Measurements from ENCODE around the gene CLDN22. TPM values are rescaled to one million over a fixed set of nuclear protein-coding genes. Genes with fewer than 3 reads are reported as not detected.

Gene CLDN22
- total RNA-seq, 1 experiment from 2014 or later: not detected

- no peaks in the 10 kb centered on the region for H3K4me1 ChIP-seq (ENCODE audit: insufficient read depth, low read length, poor library complexity, severe bottlenecking)
- peaks cover 62% of the 10 kb centered on the region for H3K36me3 ChIP-seq (ENCODE audit: insufficient read depth, low read length, poor library complexity, severe bottlenecking)
- no peak for DNase-seq (ENCODE audit: low spot score)
- intact Hi-C loops (cut with micrococcal nuclease; ENCODE audit: unreplicated experiment): no loop called here
- no peaks in the 10 kb centered on the region for H3K27me3 ChIP-seq (replicated peaks; ENCODE audit: insufficient read depth, low read depth, low read length, poor library complexity)
- no peak overlapping the region for H3K4me3 ChIP-seq (ENCODE audit: low read depth, low read length, poor library complexity, severe bottlenecking)
- no peaks in the 10 kb centered on the region for H3K9me3 ChIP-seq (ENCODE audit: low read depth, low read length, poor library complexity, severe bottlenecking)
- ChIA-PET CTCF (no interaction called here), POLR2A (ENCODE audit: low non-redundant PET) (no interaction called here)
- H3K27ac ChIP-seq (ENCODE audit: low read depth, low read length, poor library complexity, severe bottlenecking): no peak overlapping the region
- BruUV-seq (replicated peaks): no TSS peak
- TF ChIP-seq EZH2 (IDR thresholded peaks at IDR 0.05; ENCODE audit: borderline replicate concordance, low read depth, low read length, poor library complexity, severe bottlenecking): no peak
- TF ChIP-seq, protein P1, sequence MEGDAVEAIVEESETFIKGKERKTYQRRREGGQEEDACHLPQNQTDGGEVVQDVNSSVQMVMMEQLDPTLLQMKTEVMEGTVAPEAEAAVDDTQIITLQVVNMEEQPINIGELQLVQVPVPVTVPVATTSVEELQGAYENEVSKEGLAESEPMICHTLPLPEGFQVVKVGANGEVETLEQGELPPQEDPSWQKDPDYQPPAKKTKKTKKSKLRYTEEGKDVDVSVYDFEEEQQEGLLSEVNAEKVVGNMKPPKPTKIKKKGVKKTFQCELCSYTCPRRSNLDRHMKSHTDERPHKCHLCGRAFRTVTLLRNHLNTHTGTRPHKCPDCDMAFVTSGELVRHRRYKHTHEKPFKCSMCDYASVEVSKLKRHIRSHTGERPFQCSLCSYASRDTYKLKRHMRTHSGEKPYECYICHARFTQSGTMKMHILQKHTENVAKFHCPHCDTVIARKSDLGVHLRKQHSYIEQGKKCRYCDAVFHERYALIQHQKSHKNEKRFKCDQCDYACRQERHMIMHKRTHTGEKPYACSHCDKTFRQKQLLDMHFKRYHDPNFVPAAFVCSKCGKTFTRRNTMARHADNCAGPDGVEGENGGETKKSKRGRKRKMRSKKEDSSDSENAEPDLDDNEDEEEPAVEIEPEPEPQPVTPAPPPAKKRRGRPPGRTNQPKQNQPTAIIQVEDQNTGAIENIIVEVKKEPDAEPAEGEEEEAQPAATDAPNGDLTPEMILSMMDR (conservative IDR thresholded peaks at IDR 0.05; ENCODE audit: low read depth, low read length): no peak
These were observed 31.1 kb downstream of the CLDN22 start for GRCh38 chr4:183288955-183289354.

DNA sequence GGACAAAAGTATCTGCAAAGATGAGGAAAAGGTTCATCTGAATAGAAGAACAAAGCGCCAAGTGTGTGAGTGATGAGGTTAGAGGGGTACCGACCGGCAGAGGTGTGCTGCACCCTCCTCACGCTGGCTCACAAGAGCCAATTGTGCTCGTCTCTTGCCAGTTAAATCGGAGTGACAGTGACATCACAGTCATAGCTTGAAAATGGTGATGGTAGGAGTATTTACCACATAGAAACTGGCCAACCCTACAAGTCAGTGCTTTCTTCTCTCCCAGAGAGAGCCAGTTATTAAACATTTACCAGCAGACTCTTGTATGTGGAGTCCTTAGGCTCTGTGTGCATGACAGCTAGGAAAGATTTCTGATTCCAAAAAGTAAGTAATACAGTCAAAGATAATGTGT, 32.4 kb downstream of the CLDN22 start:
- no peaks in the 10 kb centered on the region for H3K4me1 ChIP-seq (ENCODE audit: insufficient read depth, low read length, poor library complexity, severe bottlenecking)
- CTCF ChIA-PET: no interaction called here

GRCh38 chr4:183287309-183287659, 32.8 kb downstream of the CLDN22 start:
- H3K36me3 ChIP-seq (ENCODE audit: insufficient read depth, low read length, poor library complexity, severe bottlenecking): peaks cover 72% of the 10 kb centered on the region
- no TSS peak for BruUV-seq (replicated peaks)
- TF ChIP-seq EZH2 (IDR thresholded peaks at IDR 0.05; ENCODE audit: borderline replicate concordance, low read depth, low read length, poor library complexity, severe bottlenecking): no peak

More for the DNA sequence above, 32.4 kb downstream of the CLDN22 start:
- BruUV-seq (replicated peaks): no TSS peak
- Histone ChIP-seq H3K27me3 (replicated peaks; ENCODE audit: insufficient read depth, low read depth, low read length, poor library complexity) (no peaks in the 10 kb centered on the region), H3K36me3 (ENCODE audit: insufficient read depth, low read length, poor library complexity, severe bottlenecking) (peaks cover 68% of the 10 kb centered on the region), H3K9me3 (ENCODE audit: low read depth, low read length, poor library complexity, severe bottlenecking) (no peaks in the 10 kb centered on the region), H3K27ac (ENCODE audit: low read depth, low read length, poor library complexity, severe bottlenecking) (no peak overlapping the region), H3K4me3 (ENCODE audit: low read depth, low read length, poor library complexity, severe bottlenecking) (no peak overlapping the region)
- no peak for TF ChIP-seq EZH2 (IDR thresholded peaks at IDR 0.05; ENCODE audit: borderline replicate concordance, low read depth, low read length, poor library complexity, severe bottlenecking)
- TF ChIP-seq, protein P1 (conservative IDR thresholded peaks at IDR 0.05; ENCODE audit: low read depth, low read length): no peak
- intact Hi-C loops (cut with micrococcal nuclease; ENCODE audit: unreplicated experiment): no loop called here
- POLR2A ChIA-PET (ENCODE audit: low non-redundant PET): no interaction called here
- no peak for DNase-seq (ENCODE audit: low spot score)

DNA sequence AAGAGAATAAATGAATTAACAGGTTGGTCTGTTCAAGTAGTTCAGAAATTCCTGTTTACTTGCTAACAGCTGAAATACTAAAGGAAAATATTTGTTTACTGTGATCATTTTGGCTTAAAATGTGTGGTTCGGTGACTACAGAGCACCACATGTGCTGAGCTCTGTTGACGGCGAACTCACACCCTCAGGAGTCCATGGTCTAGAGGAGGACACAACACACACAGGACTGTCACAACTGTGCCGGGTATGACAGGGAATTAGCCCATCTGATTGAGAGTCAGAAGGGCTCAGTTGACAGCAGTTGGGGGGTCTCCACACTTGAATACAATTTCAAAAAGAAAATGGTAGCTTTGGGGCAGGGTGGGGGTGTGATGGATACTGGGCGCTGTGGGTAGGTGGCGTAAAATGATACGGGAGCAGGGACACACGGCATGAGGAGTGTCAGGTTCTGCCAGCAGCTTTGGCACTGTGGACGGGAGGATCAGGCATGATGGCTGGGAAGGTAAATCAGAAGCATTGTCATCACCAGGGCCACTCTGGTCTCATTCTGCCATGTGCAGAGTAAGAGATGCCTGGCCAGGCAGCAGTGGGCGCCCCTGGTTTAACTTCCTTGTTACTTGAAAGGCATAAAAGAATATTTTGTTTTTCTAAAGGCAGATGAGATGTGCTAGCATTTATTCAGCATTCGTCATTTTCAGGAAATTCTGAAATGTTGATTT, 33.3 kb downstream of the CLDN22 start:
- DNase-seq (ENCODE audit: low spot score): no peak
- POLR2A ChIA-PET (ENCODE audit: low non-redundant PET): no interaction called here
- no TSS peak for BruUV-seq (replicated peaks)
- intact Hi-C loops (cut with micrococcal nuclease; ENCODE audit: unreplicated experiment): no loop called here
- TF ChIP-seq, protein P1 (conservative IDR thresholded peaks at IDR 0.05; ENCODE audit: low read depth, low read length): no peak
- no peak for TF ChIP-seq EZH2 (IDR thresholded peaks at IDR 0.05; ENCODE audit: borderline replicate concordance, low read depth, low read length, poor library complexity, severe bottlenecking)
- peaks cover 77% of the 10 kb centered on the region for H3K36me3 ChIP-seq (ENCODE audit: insufficient read depth, low read length, poor library complexity, severe bottlenecking)
- CTCF ChIA-PET: no interaction called here
- no peaks in the 10 kb centered on the region for H3K9me3 ChIP-seq (ENCODE audit: low read depth, low read length, poor library complexity, severe bottlenecking)
- H3K27me3 ChIP-seq (replicated peaks; ENCODE audit: insufficient read depth, low read depth, low read length, poor library complexity): no peaks in the 10 kb centered on the region
- no peaks in the 10 kb centered on the region for H3K4me1 ChIP-seq (ENCODE audit: insufficient read depth, low read length, poor library complexity, severe bottlenecking)
- no peak overlapping the region for H3K27ac ChIP-seq (ENCODE audit: low read depth, low read length, poor library complexity, severe bottlenecking)
- no peak overlapping the region for H3K4me3 ChIP-seq (ENCODE audit: low read depth, low read length, poor library complexity, severe bottlenecking)

More at GRCh38 chr4:183287309-183287659, 32.8 kb downstream of the CLDN22 start:
- H3K4me1 ChIP-seq (ENCODE audit: insufficient read depth, low read length, poor library complexity, severe bottlenecking): no peaks in the 10 kb centered on the region
- H3K9me3 ChIP-seq (ENCODE audit: low read depth, low read length, poor library complexity, severe bottlenecking): no peaks in the 10 kb centered on the region
- H3K4me3 ChIP-seq (ENCODE audit: low read depth, low read length, poor library complexity, severe bottlenecking): no peak overlapping the region
- intact Hi-C loops (cut with micrococcal nuclease; ENCODE audit: unreplicated experiment): no loop called here
- H3K27ac ChIP-seq (ENCODE audit: low read depth, low read length, poor library complexity, severe bottlenecking): no peak overlapping the region
- ChIA-PET CTCF (no interaction called here), POLR2A (ENCODE audit: low non-redundant PET) (no interaction called here)
- DNase-seq (ENCODE audit: low spot score): no peak
- no peaks in the 10 kb centered on the region for H3K27me3 ChIP-seq (replicated peaks; ENCODE audit: insufficient read depth, low read depth, low read length, poor library complexity)
